IMR-90 (cell line): ENCODE measurements around the gene MLXIPL. TPM values are rescaled to one million over a fixed set of nuclear protein-coding genes. Genes with fewer than 3 reads are reported as not detected.

Source experiments
- polyA plus RNA-seq, 3 experiments: library from polyadenylated mRNA; depleted of rRNA; stranded (reverse); fragments of >200 nt; gene quantifications; 2 replicates each; pipeline ENCODE4 v1.2.3, GENCODE V29; 2012; ENCODE audit warnings: low replicate concordance in 1 of 3
- total RNA-seq: library from RNA; depleted of rRNA; stranded (reverse); fragments of >200 nt; gene quantifications from 2 replicates; pipeline ENCODE4 v1.2.3, GENCODE V29; 2012
- TF ChIP-seq, protein P1 (sequence below): conservative IDR thresholded peaks from 2 replicates; pipeline ENCODE4 v1.5.1; 2012; ENCODE audit warnings: mild to moderate bottlenecking, low read depth, low read length, improper control_type of control experiment

Gene MLXIPL
- total and polyA plus RNA-seq, 2 of the 4 experiments (the other 2 are of a cell fraction), result not detected

DNA sequence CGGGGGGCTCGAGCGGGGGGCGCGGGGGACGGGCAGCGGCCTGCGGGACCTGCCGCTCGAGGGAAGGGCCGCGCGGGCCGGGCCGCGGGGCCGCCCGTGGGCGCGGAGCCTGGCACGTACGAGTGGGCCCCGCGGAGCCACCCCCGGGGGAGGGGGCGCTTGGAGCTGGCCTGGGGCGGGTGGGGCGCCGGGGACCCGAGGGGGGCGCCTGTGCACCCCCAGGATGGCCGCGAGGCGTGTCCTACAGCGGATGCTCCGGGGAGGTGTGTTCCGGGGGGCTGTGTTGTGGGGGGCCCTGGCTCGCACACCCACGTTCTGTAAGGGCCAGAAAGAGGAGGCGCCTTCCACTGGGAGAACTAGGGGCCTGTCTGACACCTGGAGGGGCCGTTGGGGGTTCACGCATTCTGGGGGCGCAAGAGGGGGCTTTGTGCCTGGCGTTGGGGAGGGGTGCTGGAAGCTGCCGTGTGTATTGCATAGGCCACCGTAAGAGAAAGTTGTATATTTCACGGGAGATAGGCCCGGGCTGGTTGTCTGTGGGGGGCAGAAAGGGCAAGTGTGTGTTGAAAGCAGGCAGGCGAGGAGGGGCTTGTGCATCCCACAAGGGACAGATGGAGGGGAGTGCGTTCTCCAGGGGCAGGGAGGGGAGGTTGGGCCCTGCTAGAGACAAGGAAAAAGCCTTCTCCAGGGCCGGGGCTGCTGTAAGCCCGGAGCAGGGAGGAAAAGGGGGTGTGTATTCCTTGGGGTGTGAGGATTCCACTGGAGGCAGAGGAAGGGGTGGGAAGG, 44.0 kb upstream of the MLXIPL start (continued):
- TF ChIP-seq, protein P1, sequence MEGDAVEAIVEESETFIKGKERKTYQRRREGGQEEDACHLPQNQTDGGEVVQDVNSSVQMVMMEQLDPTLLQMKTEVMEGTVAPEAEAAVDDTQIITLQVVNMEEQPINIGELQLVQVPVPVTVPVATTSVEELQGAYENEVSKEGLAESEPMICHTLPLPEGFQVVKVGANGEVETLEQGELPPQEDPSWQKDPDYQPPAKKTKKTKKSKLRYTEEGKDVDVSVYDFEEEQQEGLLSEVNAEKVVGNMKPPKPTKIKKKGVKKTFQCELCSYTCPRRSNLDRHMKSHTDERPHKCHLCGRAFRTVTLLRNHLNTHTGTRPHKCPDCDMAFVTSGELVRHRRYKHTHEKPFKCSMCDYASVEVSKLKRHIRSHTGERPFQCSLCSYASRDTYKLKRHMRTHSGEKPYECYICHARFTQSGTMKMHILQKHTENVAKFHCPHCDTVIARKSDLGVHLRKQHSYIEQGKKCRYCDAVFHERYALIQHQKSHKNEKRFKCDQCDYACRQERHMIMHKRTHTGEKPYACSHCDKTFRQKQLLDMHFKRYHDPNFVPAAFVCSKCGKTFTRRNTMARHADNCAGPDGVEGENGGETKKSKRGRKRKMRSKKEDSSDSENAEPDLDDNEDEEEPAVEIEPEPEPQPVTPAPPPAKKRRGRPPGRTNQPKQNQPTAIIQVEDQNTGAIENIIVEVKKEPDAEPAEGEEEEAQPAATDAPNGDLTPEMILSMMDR, result no peak
